ENCODE data around the gene WDR26.
A peak's percentile ranks its signal among the peaks of the same experiment; 100 is the strongest.
"Not testable (repeated sequence)": the region's sequence is repeated elsewhere in the genome, so short reads cannot be mapped to it uniquely, and the experiment has no call there.

WDR26 gene

GRCh38 chr1:224392411-224393249 is 42.0 kb downstream of the WDR26 start:
- DNase-seq (ENCODE audit: low read depth), result no peak

- DNase-seq (ENCODE audit: low read depth), result no peak
Measured at GRCh38 chr1:224390517-224390916, 44.1 kb downstream of the WDR26 start.

- DNase-seq (ENCODE audit: low read depth), result no peak
Measured at GRCh38 chr1:224387943-224388342, 46.7 kb downstream of the WDR26 start.

GRCh38 chr1:224387302-224387912 is 47.2 kb downstream of the WDR26 start:
- DNase-seq (ENCODE audit: low read depth), result no peak

GRCh38 chr1:224383218-224383617 is 51.4 kb downstream of the WDR26 start:
- no peak for DNase-seq (ENCODE audit: low read depth)

GRCh38 chr1:224381880-224382548 is 52.6 kb downstream of the WDR26 start:
- DNase-seq (ENCODE audit: low read depth), result no peak

GRCh38 chr1:224380003-224380402 is 54.6 kb downstream of the WDR26 start:
- no peak for DNase-seq (ENCODE audit: low read depth)

- DNase-seq (ENCODE audit: low read depth), result no peak
Measured at GRCh38 chr1:224378855-224379631, 55.6 kb downstream of the WDR26 start.

- no peak for DNase-seq (ENCODE audit: low read depth)
Measured at GRCh38 chr1:224377676-224378006, 57.0 kb downstream of the WDR26 start.

- no peak for DNase-seq (ENCODE audit: low read depth)
Measured at GRCh38 chr1:224375059-224375458, 59.5 kb downstream of the WDR26 start.

- DNase-seq (ENCODE audit: low read depth), result no peak
Measured at GRCh38 chr1:224373008-224373590, 61.5 kb downstream of the WDR26 start.

- DNase-seq (ENCODE audit: low read depth), result no peak
Measured at GRCh38 chr1:224368409-224368808, 66.2 kb downstream of the WDR26 start.

- no peak for DNase-seq (ENCODE audit: low read depth)
Measured at GRCh38 chr1:224359207-224359606, 75.4 kb downstream of the WDR26 start.

GRCh38 chr1:224358237-224358636 is 76.4 kb downstream of the WDR26 start:
- DNase-seq (ENCODE audit: low read depth), result no peak

- peak; percentile 64 for DNase-seq (ENCODE audit: low read depth)
Measured at GRCh38 chr1:224357626-224358124, 76.9 kb downstream of the WDR26 start.

GRCh38 chr1:224356685-224357625 is 77.6 kb downstream of the WDR26 start, which contains the start of gene CNIH4:
CNIH4 (plus strand) TSS chr1:224356879; CDS start chr1:224356925, 46 bp downstream.
- DNase-seq (ENCODE audit: low read depth), result peak; percentile 92

- DNase-seq (ENCODE audit: low read depth), result no peak
Measured at GRCh38 chr1:224353975-224354925, 80.3 kb downstream of the WDR26 start.

GRCh38 chr1:224352436-224353085 is 82.0 kb downstream of the WDR26 start:
- DNase-seq (ENCODE audit: low read depth), result not testable (repeated sequence)

- not testable (repeated sequence) for DNase-seq (ENCODE audit: low read depth)
Measured at GRCh38 chr1:224349716-224350115, 84.9 kb downstream of the WDR26 start.

Measured in fibroblast of the conjunctiva (primary cell).